Stomach (tissue), 9 donors: ENCODE data around the gene OXNAD1. TPM values are rescaled to one million over a fixed set of nuclear protein-coding genes. Genes with fewer than 3 reads are reported as not detected.

Experiments used
- DNase-seq, 2 donors: peaks; one replicate each; pipeline versions ENCODE4 v3.0.0 to v3.0.0-alpha.2; 2013 to 2019
- H3K27ac ChIP-seq, 5 donors: fragments of 200-600 bp in 4 of 5; sonication (generic) in 4 of 5; one replicate each; pipeline ENCODE4 v1.5.1; 2013 to 2019; ENCODE audit warnings: mild to moderate bottlenecking in 1 of 5, moderate library complexity in 1 of 5
- H3K27me3 ChIP-seq, 3 donors: fragments of 200-600 bp; sonication (generic); one replicate each; pipeline ENCODE4 v1.5.1; 2017 to 2019; ENCODE audit warnings: mixed run types in 1 of 3
- H3K36me3 ChIP-seq, 4 donors: fragments of 200-600 bp; sonication (generic); 1 replicate in 3 of 4; 2 replicates in 1 of 4; pipeline ENCODE4 v1.5.1; 2016 to 2019
- H3K4me1 ChIP-seq, 4 donors: fragments of 200-600 bp; sonication (generic); one replicate each; pipeline ENCODE4 v1.5.1; 2016 to 2019
- H3K4me3 ChIP-seq, 4 donors: fragments of 200-600 bp; sonication (generic) in 3 of 4; one replicate each; pipeline ENCODE4 v1.5.1; 2016 to 2019; ENCODE audit warnings: mild to moderate bottlenecking in 1 of 4
- H3K9me3 ChIP-seq, 4 donors: fragments of 200-600 bp; sonication (generic); one replicate each; pipeline ENCODE4 v1.5.1; 2016 to 2019
- CTCF ChIP-seq, 7 experiments: fragments of 450-650 bp in 4 of 7; fragments of 200-600 bp in 3 of 7; sonication (generic) in 3 of 7; IDR thresholded peaks; one replicate each; pipeline ENCODE4 v1.5.1; 2016 to 2019; ENCODE audit warnings: antibody characterized with exemption in 7 of 7, control low read depth in 2 of 7, mild to moderate bottlenecking in 1 of 7
- EP300 ChIP-seq: sonication (generic); formaldehyde crosslinking; IDR thresholded peaks from one replicate; pipeline ENCODE4 v1.6.1; 2017; ENCODE audit warnings: antibody characterized with exemption
- POLR2A ChIP-seq, 4 donors: fragments of 450-650 bp; IDR thresholded peaks; one replicate each; pipeline ENCODE4 v1.6.1; 2016; ENCODE audit warnings: antibody characterized with exemption in 4 of 4, control low read depth in 2 of 4, mild to moderate bottlenecking in 1 of 4, moderate library complexity in 1 of 4
- POLR2AphosphoS5 ChIP-seq, 3 donors: sonication (generic); formaldehyde crosslinking; IDR thresholded peaks; one replicate each; pipeline ENCODE4 v1.6.1; 2016; ENCODE audit warnings: antibody characterized with exemption in 3 of 3
- WGBS, 5 donors: extraction: QIAGEN DNeasy Blood & Tissue Kit in 3 of 5; methylation state at CpG; one replicate each; pipeline versions ENCODE4 v1.1.5 to v1.1.7; 2013 to 2018; 5-methylcytosine and 5-hydroxymethylcytosine counted together
- intact Hi-C: fragments of 100-400 bp; cut with DNase I; formaldehyde crosslinking; loops from one replicate; pipeline ENCODE4 v1.15.1; 2023; ENCODE audit warnings: low total_unique reads
- polyA plus RNA-seq, 3 donors: library from polyadenylated mRNA; stranded (reverse); fragments of 200-250 nt; gene quantifications; one replicate each; pipeline ENCODE4 v1.2.3, GENCODE V29; 2013
- total RNA-seq, 5 donors: library from RNA; depleted of rRNA; stranded (reverse); fragments of >200 nt; gene quantifications; one replicate each; pipeline versions ENCODE4 v1.1.0 to v1.2.3, GENCODE V29; 2014 to 2016
- donor health status: healthy with polysubstance abuse.
- donor health status: Bipolar disorder and iron deficiency.
- donor health status: healthy.

The OXNAD1 gene
- total and polyA plus RNA-seq, 8 donors = 5.5 to 51.3 (median 7.6) TPM

GRCh38 chr3:16289144-16289889 is 24.3 kb downstream of the OXNAD1 start:
- no peaks in the 10 kb centered on the region for H3K27me3 ChIP-seq
- 72 to 93% (median 81%) methylated on average over 2 of the region's 2 CpGs for WGBS, 5 donors
- peaks cover 3 to 45% (median 32%) of the 10 kb centered on the region in 4 donors for H3K36me3 ChIP-seq
- peak overlapping the region in 1 of 5 donors; percentile 50 for H3K27ac ChIP-seq
- no peak for DNase-seq
- TF ChIP-seq CTCF (IDR thresholded peaks at IDR 0.05) (no peak), POLR2AphosphoS5 (IDR thresholded peaks at IDR 0.05) (no peak), EP300 (no peak), POLR2A (IDR thresholded peaks at IDR 0.05) (no peak)
- peaks cover 0 to 17% (median 8%) of the 10 kb centered on the region in 4 donors for H3K4me1 ChIP-seq
- intact Hi-C loops = loop anchor here (5.0 kb wide), 1 partner anchor 263 kb away; no protein-coding TSS in a partner anchor
- H3K4me3 ChIP-seq = peak overlapping the region in 1 of 4 donors; percentile 1
- no peaks in the 10 kb centered on the region for H3K9me3 ChIP-seq

GRCh38 chr3:16290007-16290826 is 25.2 kb downstream of the OXNAD1 start:
- Histone ChIP-seq H3K27ac (peak overlapping the region in 1 of 5 donors; percentile 3), H3K9me3 (no peaks in the 10 kb centered on the region), H3K4me1 (peaks cover 0 to 17% (median 8%) of the 10 kb centered on the region in 4 donors), H3K4me3 (peak overlapping the region in 1 of 4 donors; percentile 1), H3K27me3 (no peaks in the 10 kb centered on the region), H3K36me3 (peaks cover 8 to 48% (median 35%) of the 10 kb centered on the region in 4 donors)
- DNase-seq = peak; percentile 33 to 79
- 43 to 64% (median 60%) methylated on average over 3 of the region's 3 CpGs for WGBS, 5 donors
- intact Hi-C loops = no loop called here
- no peak for TF ChIP-seq POLR2A (IDR thresholded peaks at IDR 0.05)
- no peak for TF ChIP-seq POLR2AphosphoS5 (IDR thresholded peaks at IDR 0.05)
- TF ChIP-seq CTCF (IDR thresholded peaks at IDR 0.05) = peak in 5 of 7 experiments; percentile 21 to 72 (median 43)

GRCh38 chr3:16290827-16291196 is 25.8 kb downstream of the OXNAD1 start:
- no peak for DNase-seq

More at GRCh38 chr3:16290827-16291196, 25.8 kb downstream of the OXNAD1 start:
- H3K4me3 ChIP-seq = no peak overlapping the region
- 44 to 67% (median 63%) methylated on average over 2 of the region's 2 CpGs for WGBS, 5 donors
- H3K4me1 ChIP-seq = peaks cover 0 to 17% (median 8%) of the 10 kb centered on the region in 4 donors
- H3K36me3 ChIP-seq = peaks cover 12 to 50% (median 39%) of the 10 kb centered on the region in 4 donors
- intact Hi-C loops = no loop called here
- H3K27ac ChIP-seq = peak overlapping the region in 1 of 5 donors; percentile 3
- no peaks in the 10 kb centered on the region for H3K27me3 ChIP-seq
- H3K9me3 ChIP-seq = no peaks in the 10 kb centered on the region
- TF ChIP-seq POLR2A (IDR thresholded peaks at IDR 0.05) = no peak
- TF ChIP-seq CTCF (IDR thresholded peaks at IDR 0.05) = no peak
- TF ChIP-seq EP300 = no peak
- TF ChIP-seq POLR2AphosphoS5 (IDR thresholded peaks at IDR 0.05) = no peak
